ENCODE results near the gene ZDHHC1. TPM values are rescaled to one million over a fixed set of nuclear protein-coding genes. Genes with fewer than 3 reads are reported as not detected.
A peak's percentile ranks its signal among the peaks of the same experiment; 100 is the strongest.

The ZDHHC1 gene
- total and polyA plus RNA-seq, 3 donors from 2014 or later, result 26.7 to 62.7 (median 62.0) TPM

- Histone ChIP-seq H3K27ac (no peak overlapping the region), H3K27me3 (no peaks in the 10 kb centered on the region), H3K4me1 (peaks cover 67% of the 10 kb centered on the region), H3K9me3 (no peaks in the 10 kb centered on the region), H3K4me3 (no peak overlapping the region), H3K36me3 (ENCODE audit: low read depth, missing control alignments) (no peaks in the 10 kb centered on the region)
- 93 to 94% methylated on average over 6 of the region's 6 CpGs for WGBS, 2 donors
- intact Hi-C loops (cut with DNase I; ENCODE audit: low total_unique reads), result no loop called here
- no peak for DNase-seq
- TF ChIP-seq CTCF (IDR thresholded peaks at IDR 0.05) (no peak), POLR2A (IDR thresholded peaks at IDR 0.05) (no peak)
These were observed 38.6 kb upstream of the ZDHHC1 start for GRCh38 chr16:67454852-67455251.

- Histone ChIP-seq H3K27ac (no peak overlapping the region), H3K4me3 (no peak overlapping the region), H3K9me3 (no peaks in the 10 kb centered on the region), H3K36me3 (ENCODE audit: low read depth, missing control alignments) (no peaks in the 10 kb centered on the region), H3K4me1 (peaks cover 66% of the 10 kb centered on the region), H3K27me3 (no peaks in the 10 kb centered on the region)
- 64 to 70% methylated on average over 5 of the region's 5 CpGs for WGBS, 2 donors
- intact Hi-C loops (cut with DNase I; ENCODE audit: low total_unique reads), result no loop called here
- TF ChIP-seq POLR2A (IDR thresholded peaks at IDR 0.05) (no peak), CTCF (IDR thresholded peaks at IDR 0.05) (no peak)
- peak; percentile 63 for DNase-seq
These were observed 37.8 kb upstream of the ZDHHC1 start for GRCh38 chr16:67454104-67454503.

- H3K27ac ChIP-seq, result no peak overlapping the region
- DNase-seq, result no peak
- no peaks in the 10 kb centered on the region for H3K9me3 ChIP-seq
- peaks cover 54% of the 10 kb centered on the region for H3K4me1 ChIP-seq
- H3K27me3 ChIP-seq, result no peaks in the 10 kb centered on the region
- WGBS, 2 donors, result 55 to 80% methylated on average over 2 of the region's 2 CpGs
- H3K4me3 ChIP-seq, result no peak overlapping the region
- intact Hi-C loops (cut with DNase I; ENCODE audit: low total_unique reads), result no loop called here
- no peaks in the 10 kb centered on the region for H3K36me3 ChIP-seq (ENCODE audit: low read depth, missing control alignments)
- TF ChIP-seq CTCF (IDR thresholded peaks at IDR 0.05) (no peak), POLR2A (IDR thresholded peaks at IDR 0.05) (no peak)
These were observed 35.6 kb upstream of the ZDHHC1 start for GRCh38 chr16:67451704-67452435.

- intact Hi-C loops (cut with DNase I; ENCODE audit: low total_unique reads), result no loop called here
- Histone ChIP-seq H3K4me3 (no peak overlapping the region), H3K27me3 (no peaks in the 10 kb centered on the region), H3K27ac (no peak overlapping the region), H3K4me1 (peaks cover 57% of the 10 kb centered on the region), H3K9me3 (no peaks in the 10 kb centered on the region), H3K36me3 (ENCODE audit: low read depth, missing control alignments) (no peaks in the 10 kb centered on the region)
- DNase-seq, result no peak
- no peak for TF ChIP-seq CTCF (IDR thresholded peaks at IDR 0.05)
- no peak for TF ChIP-seq POLR2A (IDR thresholded peaks at IDR 0.05)
- 63 to 76% methylated on average over 7 to 12 of the region's 12 CpGs for WGBS, 2 donors
These were observed 34.9 kb upstream of the ZDHHC1 start for GRCh38 chr16:67451061-67451703.

Data from testis (tissue), 3 donors.